HEK293 (cell line): ENCODE measurements around the gene METTL17.
"Not testable (repeated sequence)": the region's sequence is repeated elsewhere in the genome, so short reads cannot be mapped to it uniquely, and the experiment has no call there.

Source experiments
- CTCF ChIA-PET: fragments of 350-600 bp; formaldehyde crosslinking; extraction: SDS; loops from one replicate; lab custom pipeline; 2021; ENCODE audit warnings: antibody characterized with exemption; lab: Yijun Ruan, JAX
- POLR2A ChIA-PET: fragments of 300-600 bp; formaldehyde crosslinking; extraction: SDS; loops from one replicate; lab custom pipeline; 2020; ENCODE audit warnings: antibody characterized with exemption, inconsistent platforms; lab: Yijun Ruan, JAX
- H3K27ac ChIP-seq: fragments of 200-500 bp; sonication (Bioruptor generic); 2 replicates; pipeline ENCODE4 v1.5.1; 2014; ENCODE audit warnings: low read depth, low read length, control low read depth, inconsistent platforms; ENCODE audit errors: extremely low read depth
- H3K36me3 ChIP-seq, 2 experiments: fragments of 200-500 bp in 1 of 2; sonication (Bioruptor generic) in 1 of 2; 1 replicate in 1 of 2; 2 replicates in 1 of 2; pipeline ENCODE4 v1.5.1; 2014 to 2017; ENCODE audit warnings: inconsistent platforms in 2 of 2, low read length in 2 of 2; ENCODE audit not compliant: control insufficient read depth in 2 of 2, insufficient read depth in 1 of 2
- H3K4me1 ChIP-seq: fragments of 200-500 bp; sonication (Bioruptor generic); 2 replicates; pipeline ENCODE4 v1.5.1; 2014; ENCODE audit warnings: mild to moderate bottlenecking, low read length, inconsistent platforms; ENCODE audit not compliant: control insufficient read depth, insufficient read depth
- H3K4me3 ChIP-seq: 2 replicates; pipeline ENCODE4 v1.5.1; 2011; ENCODE audit warnings: low read depth, mild to moderate bottlenecking, control low read depth, low read length, moderate library complexity
- H3K9me3 ChIP-seq: fragments of 200-500 bp; sonication (Bioruptor generic); 2 replicates; pipeline ENCODE4 v1.5.1; 2014; ENCODE audit warnings: low read depth, low read length, inconsistent platforms; ENCODE audit not compliant: control insufficient read depth, insufficient read depth
- FEZF1 ChIP-seq: fragments of 450-650 bp; formaldehyde crosslinking; IDR thresholded peaks from 2 replicates; pipeline ENCODE4 v1.5.1; 2016; ENCODE audit warnings: missing biosample characterization, missing genetic modification characterization
- HOXA7 ChIP-seq: sonication (generic); formaldehyde crosslinking; IDR thresholded peaks from 2 replicates; pipeline ENCODE4 v1.8.1; 2022; ENCODE audit warnings: missing genetic modification reagents, borderline replicate concordance
- KLF10 ChIP-seq: fragments of 450-650 bp; IDR thresholded peaks from 2 replicates; pipeline ENCODE4 v1.5.1; 2018; ENCODE audit warnings: missing biosample characterization, mild to moderate bottlenecking, missing genetic modification characterization
- SP2 ChIP-seq: fragments of 450-650 bp; formaldehyde crosslinking; IDR thresholded peaks from 2 replicates; pipeline ENCODE4 v1.5.1; 2016; ENCODE audit warnings: missing biosample characterization, missing genetic modification characterization
- ZBTB20 ChIP-seq: fragments of 450-650 bp; formaldehyde crosslinking; IDR thresholded peaks from 2 replicates; pipeline ENCODE4 v1.5.1; 2016; ENCODE audit warnings: missing biosample characterization, missing genetic modification characterization
- ZFP3 ChIP-seq: fragments of 450-650 bp; formaldehyde crosslinking; IDR thresholded peaks from 2 replicates; pipeline ENCODE4 v1.5.1; 2016; ENCODE audit warnings: low read depth, missing biosample characterization, missing genetic modification characterization
- ZFP41 ChIP-seq: fragments of 450-650 bp; formaldehyde crosslinking; IDR thresholded peaks from 2 replicates; pipeline ENCODE4 v1.5.1; 2016; ENCODE audit warnings: missing biosample characterization, missing genetic modification characterization, borderline replicate concordance
- ZNF114 ChIP-seq: fragments of 450-650 bp; formaldehyde crosslinking; IDR thresholded peaks from 2 replicates; pipeline ENCODE4 v1.5.0; 2017; ENCODE audit warnings: missing biosample characterization, missing genetic modification characterization
- ZNF121 ChIP-seq: fragments of 450-650 bp; formaldehyde crosslinking; IDR thresholded peaks from 2 replicates; pipeline ENCODE4 v1.5.1; 2016; ENCODE audit warnings: missing biosample characterization, missing genetic modification characterization
- ZNF133 ChIP-seq: fragments of 450-650 bp; formaldehyde crosslinking; IDR thresholded peaks from 2 replicates; pipeline ENCODE4 v1.5.1; 2016; ENCODE audit warnings: missing biosample characterization, missing genetic modification characterization
- ZNF214 ChIP-seq: fragments of 450-650 bp; formaldehyde crosslinking; IDR thresholded peaks from 2 replicates; pipeline ENCODE4 v1.5.1; 2017; ENCODE audit warnings: missing biosample characterization, mild to moderate bottlenecking, missing genetic modification characterization, borderline replicate concordance
- ZNF274 ChIP-seq, 2 experiments: fragments of 200-500 bp in 1 of 2; fragments of 450-650 bp in 1 of 2; sonication (Bioruptor generic) in 1 of 2; formaldehyde crosslinking in 1 of 2; IDR thresholded peaks; 2 replicates each; pipeline versions ENCODE4 v1.5.1 to v1.6.1; 2014 to 2016; ENCODE audit warnings: borderline replicate concordance in 1 of 2, inconsistent platforms in 1 of 2, low read length in 1 of 2, missing biosample characterization in 1 of 2, missing genetic modification characterization in 1 of 2
- ZNF302 ChIP-seq: fragments of 450-650 bp; formaldehyde crosslinking; IDR thresholded peaks from 2 replicates; pipeline ENCODE4 v1.5.1; 2016; ENCODE audit warnings: missing biosample characterization, missing genetic modification characterization, low read depth
- ZNF426 ChIP-seq: fragments of 450-650 bp; formaldehyde crosslinking; IDR thresholded peaks from 2 replicates; pipeline ENCODE4 v1.5.1; 2017; ENCODE audit warnings: missing biosample characterization, missing genetic modification characterization, mild to moderate bottlenecking, inconsistent platforms, moderate library complexity
- ZNF521 ChIP-seq: fragments of 450-650 bp; formaldehyde crosslinking; IDR thresholded peaks from 2 replicates; pipeline ENCODE4 v1.5.1; 2017; ENCODE audit warnings: missing biosample characterization, mild to moderate bottlenecking, missing genetic modification characterization
- ZNF596 ChIP-seq: fragments of 450-650 bp; IDR thresholded peaks from 2 replicates; pipeline ENCODE4 v1.5.0; 2018; ENCODE audit warnings: missing biosample characterization, mild to moderate bottlenecking, missing genetic modification characterization, moderate library complexity
- ZNF621 ChIP-seq: fragments of 450-650 bp; formaldehyde crosslinking; IDR thresholded peaks from 2 replicates; pipeline ENCODE4 v1.5.1; 2017; ENCODE audit warnings: missing biosample characterization, missing genetic modification characterization
- ZXDB ChIP-seq: fragments of 450-650 bp; formaldehyde crosslinking; IDR thresholded peaks from 2 replicates; pipeline ENCODE4 v1.5.1; 2016; ENCODE audit warnings: missing biosample characterization, missing genetic modification characterization
- TF ChIP-seq, protein P1 (sequence below): fragments of 450-650 bp; formaldehyde crosslinking; IDR thresholded peaks from 2 replicates; pipeline ENCODE4 v1.5.1; 2016; ENCODE audit warnings: missing biosample characterization, missing genetic modification characterization, low read depth
- TF ChIP-seq, protein P2 (sequence below): fragments of 450-650 bp; formaldehyde crosslinking; IDR thresholded peaks from 2 replicates; pipeline ENCODE4; 2016; ENCODE audit warnings: missing biosample characterization, missing genetic modification characterization

Gene METTL17

DNA sequence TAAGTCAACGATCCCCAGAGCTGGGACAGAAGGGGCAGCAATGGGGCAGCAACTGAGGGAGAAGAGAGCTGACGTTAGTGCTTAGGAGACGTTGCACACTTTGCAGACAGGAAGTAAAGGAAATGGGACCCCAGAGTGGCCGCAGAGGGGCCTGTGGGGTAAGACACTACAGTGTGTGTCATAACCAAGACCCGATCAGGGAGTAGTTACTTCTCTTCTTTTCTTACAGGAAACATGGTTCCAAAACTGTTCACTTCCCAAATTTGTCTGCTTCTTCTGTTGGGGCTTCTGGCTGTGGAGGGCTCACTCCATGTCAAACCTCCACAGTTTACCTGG, 34.3 kb upstream of the METTL17 start:
- CTCF ChIA-PET: interaction anchor here (1.4 kb wide), 2 partner anchors 15 to 98 kb away, joined by 3 to 4 read pairs; no protein-coding TSS in a partner anchor
- H3K9me3 ChIP-seq, POLR2A ChIA-PET, H3K4me3 ChIP-seq, H3K4me1 ChIP-seq, H3K36me3 ChIP-seq, H3K27ac ChIP-seq: not testable (repeated sequence)

DNA sequence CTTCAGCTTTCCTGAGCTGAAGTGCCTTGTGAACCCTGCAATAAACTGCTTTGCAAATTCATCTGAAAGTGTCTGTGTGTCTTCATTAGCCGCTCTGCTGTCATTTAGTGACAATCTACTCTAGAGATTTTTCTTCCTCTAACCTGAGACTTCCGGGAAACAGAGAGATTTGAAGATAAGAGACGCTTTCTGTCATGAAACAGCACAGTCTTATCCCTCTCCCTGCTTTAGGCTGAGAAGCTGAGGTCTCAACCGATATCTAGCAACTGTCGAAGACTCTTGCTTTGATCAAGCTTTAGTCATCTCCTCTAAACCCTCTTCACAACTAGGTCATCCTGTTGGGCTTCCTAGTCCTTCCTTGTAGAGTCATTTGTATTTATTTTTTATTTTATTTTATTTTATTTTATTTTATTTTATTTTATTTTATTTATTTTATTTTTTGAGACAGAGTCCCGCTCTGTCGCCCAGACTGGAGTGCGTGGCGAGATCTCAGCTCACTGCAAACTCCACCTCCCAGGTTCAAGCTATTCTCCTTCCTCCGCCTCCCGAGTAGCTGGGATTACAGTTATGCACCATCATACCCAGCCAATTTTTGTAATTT, 33.3 kb upstream of the METTL17 start:
- TF ChIP-seq ZNF596: no peak
- no peak for TF ChIP-seq ZNF114 (tag by site-specific recombination)
- TF ChIP-seq, protein P1, sequence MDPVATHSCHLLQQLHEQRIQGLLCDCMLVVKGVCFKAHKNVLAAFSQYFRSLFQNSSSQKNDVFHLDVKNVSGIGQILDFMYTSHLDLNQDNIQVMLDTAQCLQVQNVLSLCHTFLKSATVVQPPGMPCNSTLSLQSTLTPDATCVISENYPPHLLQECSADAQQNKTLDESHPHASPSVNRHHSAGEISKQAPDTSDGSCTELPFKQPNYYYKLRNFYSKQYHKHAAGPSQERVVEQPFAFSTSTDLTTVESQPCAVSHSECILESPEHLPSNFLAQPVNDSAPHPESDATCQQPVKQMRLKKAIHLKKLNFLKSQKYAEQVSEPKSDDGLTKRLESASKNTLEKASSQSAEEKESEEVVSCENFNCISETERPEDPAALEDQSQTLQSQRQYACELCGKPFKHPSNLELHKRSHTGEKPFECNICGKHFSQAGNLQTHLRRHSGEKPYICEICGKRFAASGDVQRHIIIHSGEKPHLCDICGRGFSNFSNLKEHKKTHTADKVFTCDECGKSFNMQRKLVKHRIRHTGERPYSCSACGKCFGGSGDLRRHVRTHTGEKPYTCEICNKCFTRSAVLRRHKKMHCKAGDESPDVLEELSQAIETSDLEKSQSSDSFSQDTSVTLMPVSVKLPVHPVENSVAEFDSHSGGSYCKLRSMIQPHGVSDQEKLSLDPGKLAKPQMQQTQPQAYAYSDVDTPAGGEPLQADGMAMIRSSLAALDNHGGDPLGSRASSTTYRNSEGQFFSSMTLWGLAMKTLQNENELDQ: no peak
- no peak for TF ChIP-seq ZNF121
- TF ChIP-seq SP2 (tag by site-specific recombination): no peak
- TF ChIP-seq, all 188 proteins: peak for 0
- no peak overlapping the region for H3K27ac ChIP-seq
- no peaks in the 10 kb centered on the region for H3K4me1 ChIP-seq
- CTCF ChIA-PET: interaction anchor here (0.7 to 1.4 kb wide), 4 partner anchors 15 to 99 kb away, joined by 3 to 4 read pairs (median 3); no protein-coding TSS in a partner anchor
- H3K4me3 ChIP-seq: no peak overlapping the region
- POLR2A ChIA-PET: no interaction called here
- H3K36me3 ChIP-seq: no peaks in the 10 kb centered on the region
- H3K9me3 ChIP-seq: no peaks in the 10 kb centered on the region

DNA sequence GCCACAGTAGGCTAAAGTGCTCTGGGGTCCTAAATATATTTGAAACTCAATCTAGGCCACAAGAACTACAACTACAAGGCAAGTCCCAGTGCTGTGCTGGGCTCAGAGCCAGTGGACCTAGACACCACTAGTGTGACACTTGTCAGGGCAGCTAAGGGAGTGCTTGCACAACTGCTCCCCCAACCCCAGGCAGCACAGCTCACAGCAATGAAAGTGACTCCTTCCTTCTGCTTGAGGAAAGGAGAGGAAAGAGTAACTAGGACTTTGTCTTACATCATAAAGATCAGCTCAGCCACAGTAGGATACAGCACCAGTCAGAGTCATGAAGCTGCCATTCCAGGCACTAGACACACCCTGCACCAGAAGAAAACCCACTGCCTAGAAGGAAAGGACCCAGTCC, 30.8 kb upstream of the METTL17 start:
- ChIA-PET CTCF (interaction anchor here (4.2 kb wide), 1 partner anchor 12 kb away, joined by 46 read pairs; no protein-coding TSS in a partner anchor), POLR2A (interaction anchor here (2.4 kb wide), 1 partner anchor 12 kb away, joined by 17 read pairs; no protein-coding TSS in a partner anchor)
- H3K27ac ChIP-seq, H3K9me3 ChIP-seq, H3K36me3 ChIP-seq, H3K4me1 ChIP-seq, H3K4me3 ChIP-seq: not testable (repeated sequence)

DNA sequence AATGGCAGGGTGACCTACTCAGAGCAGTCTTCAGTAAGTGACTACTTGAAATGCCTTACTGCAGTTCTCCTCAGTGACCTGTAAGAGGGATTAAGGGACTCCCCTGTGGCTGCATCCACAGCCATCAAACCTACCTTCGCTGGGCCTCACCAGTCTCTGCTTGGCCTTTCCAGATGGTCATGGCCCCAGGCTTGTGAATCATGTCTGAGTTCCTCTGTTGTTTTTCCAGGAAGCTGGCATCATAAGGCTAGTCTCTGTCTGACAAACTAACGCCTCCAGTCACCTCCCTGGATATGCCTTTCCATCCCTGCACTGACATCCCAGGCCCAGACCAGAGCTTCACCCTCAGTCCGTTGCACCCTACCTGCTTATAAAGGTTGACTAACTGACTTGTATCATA, 20.4 kb upstream of the METTL17 start:
- Histone ChIP-seq H3K36me3 (no peaks in the 10 kb centered on the region), H3K9me3 (no peaks in the 10 kb centered on the region), H3K27ac (no peak overlapping the region), H3K4me1 (no peaks in the 10 kb centered on the region), H3K4me3 (no peak overlapping the region)
- TF ChIP-seq ZNF133: no peak
- TF ChIP-seq ZNF621: no peak
- no peak for TF ChIP-seq HOXA7 (CRISPR knock-in tag)
- TF ChIP-seq, protein P2, sequence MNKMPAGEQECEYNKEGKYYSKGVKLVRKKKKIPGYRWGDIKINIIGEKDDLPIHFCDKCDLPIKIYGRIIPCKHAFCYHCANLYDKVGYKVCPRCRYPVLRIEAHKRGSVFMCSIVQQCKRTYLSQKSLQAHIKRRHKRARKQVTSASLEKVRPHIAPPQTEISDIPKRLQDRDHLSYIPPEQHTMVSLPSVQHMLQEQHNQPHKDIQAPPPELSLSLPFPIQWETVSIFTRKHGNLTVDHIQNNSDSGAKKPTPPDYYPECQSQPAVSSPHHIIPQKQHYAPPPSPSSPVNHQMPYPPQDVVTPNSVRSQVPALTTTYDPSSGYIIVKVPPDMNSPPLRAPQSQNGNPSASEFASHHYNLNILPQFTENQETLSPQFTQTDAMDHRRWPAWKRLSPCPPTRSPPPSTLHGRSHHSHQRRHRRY: no peak
- TF ChIP-seq ZNF302 (tag by site-specific recombination): no peak
- POLR2A ChIA-PET: no interaction called here
- CTCF ChIA-PET: interaction anchor here (0.6 to 3.8 kb wide), 7 partner anchors 18 to 306 kb away, joined by 3 to 61 read pairs (median 6); no protein-coding TSS in a partner anchor

DNA sequence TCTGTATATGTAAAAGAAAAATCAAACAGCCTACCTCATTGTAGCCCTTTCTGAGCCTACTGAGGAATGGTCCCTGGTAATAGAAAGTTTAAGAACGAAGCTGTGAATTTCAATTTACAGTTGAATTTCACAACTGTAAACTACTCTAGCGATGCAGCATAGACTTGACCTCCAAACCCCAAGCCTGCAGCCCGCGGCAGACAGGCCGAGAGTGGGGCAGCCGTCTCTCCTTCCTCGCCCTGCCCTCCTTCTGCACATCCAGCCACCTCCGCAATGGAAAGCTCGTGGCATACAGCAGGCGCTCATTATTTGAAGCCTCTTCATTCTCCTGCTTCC, 19.2 kb upstream of the METTL17 start:
- H3K9me3 ChIP-seq: no peaks in the 10 kb centered on the region
- TF ChIP-seq ZNF521 (tag by site-specific recombination) (no peak), KLF10 (tag by site-specific recombination) (no peak), FEZF1 (tag by site-specific recombination) (no peak), ZNF121 (no peak), ZFP41 (tag by site-specific recombination) (no peak), ZNF274 (IDR thresholded peaks at IDR 0.05; ENCODE audit: low read length) (no peak), ZNF274 (tag by site-specific recombination; IDR thresholded peaks at IDR 0.05; ENCODE audit: borderline replicate concordance) (no peak), ZFP3 (tag by site-specific recombination) (no peak), ZBTB20 (tag by site-specific recombination) (no peak), SP2 (tag by site-specific recombination) (no peak), ZNF426 (tag by site-specific recombination) (no peak), ZNF214 (tag by site-specific recombination) (no peak), ZXDB (no peak)
- ChIA-PET CTCF (interaction anchor here (0.6 to 4.1 kb wide), 57 partner anchors 8 to 291 kb away, joined by 3 to 61 read pairs (median 5); partner anchors contain the start of gene RNASE2), POLR2A (interaction anchor here (0.6 to 1.6 kb wide), 6 partner anchors 10 to 269 kb away, joined by 3 to 17 read pairs (median 4); no protein-coding TSS in a partner anchor)
- H3K4me1 ChIP-seq: no peaks in the 10 kb centered on the region
- H3K36me3 ChIP-seq: no peaks in the 10 kb centered on the region
- no peak overlapping the region for H3K27ac ChIP-seq
- no peak overlapping the region; the same call in 1 of the 2 replicates for H3K4me3 ChIP-seq
